NCI-H774 (cell line): ENCODE data around the gene CD68.
"Not testable (repeated sequence)": the region's sequence is repeated elsewhere in the genome, so short reads cannot be mapped to it uniquely, and the experiment has no call there.

Experiments used
- DNase-seq: peaks from one replicate; lab custom pipeline; 2025; lab: John Stamatoyannopoulos, UW

The CD68 gene

DNA sequence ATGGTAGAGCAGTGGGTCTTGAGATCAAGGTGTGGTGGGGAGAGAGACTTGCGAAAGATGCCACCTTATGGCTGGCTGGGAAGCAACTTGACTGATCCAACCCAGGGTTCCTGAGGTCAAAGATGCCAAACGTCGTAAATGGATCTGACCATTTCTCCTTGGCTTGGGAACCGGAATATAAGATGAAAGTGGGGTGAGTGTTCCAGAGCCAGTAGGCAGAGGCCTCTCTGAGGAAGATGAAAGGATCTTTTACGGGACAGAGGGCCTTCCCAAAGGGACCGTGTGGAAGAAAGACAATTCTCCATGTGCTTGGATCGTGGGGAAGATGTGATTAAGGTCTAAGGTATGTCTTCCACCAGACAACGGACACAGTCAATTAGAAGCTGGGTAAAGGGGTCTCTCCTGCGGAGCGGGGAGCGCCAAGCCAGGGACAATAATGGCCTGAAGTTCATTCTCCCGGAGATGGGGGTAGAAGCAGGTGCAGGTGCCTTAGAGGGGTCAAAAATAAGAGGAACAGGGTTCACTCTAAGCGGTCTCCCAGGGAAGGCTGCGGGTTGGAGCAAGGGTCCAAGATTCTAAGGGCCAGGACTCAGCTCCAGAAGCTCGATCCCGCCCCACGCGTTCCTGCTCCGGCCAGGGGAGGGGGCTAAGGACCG is 34.5 kb downstream of the CD68 start:
- DNase-seq = no peak

DNA sequence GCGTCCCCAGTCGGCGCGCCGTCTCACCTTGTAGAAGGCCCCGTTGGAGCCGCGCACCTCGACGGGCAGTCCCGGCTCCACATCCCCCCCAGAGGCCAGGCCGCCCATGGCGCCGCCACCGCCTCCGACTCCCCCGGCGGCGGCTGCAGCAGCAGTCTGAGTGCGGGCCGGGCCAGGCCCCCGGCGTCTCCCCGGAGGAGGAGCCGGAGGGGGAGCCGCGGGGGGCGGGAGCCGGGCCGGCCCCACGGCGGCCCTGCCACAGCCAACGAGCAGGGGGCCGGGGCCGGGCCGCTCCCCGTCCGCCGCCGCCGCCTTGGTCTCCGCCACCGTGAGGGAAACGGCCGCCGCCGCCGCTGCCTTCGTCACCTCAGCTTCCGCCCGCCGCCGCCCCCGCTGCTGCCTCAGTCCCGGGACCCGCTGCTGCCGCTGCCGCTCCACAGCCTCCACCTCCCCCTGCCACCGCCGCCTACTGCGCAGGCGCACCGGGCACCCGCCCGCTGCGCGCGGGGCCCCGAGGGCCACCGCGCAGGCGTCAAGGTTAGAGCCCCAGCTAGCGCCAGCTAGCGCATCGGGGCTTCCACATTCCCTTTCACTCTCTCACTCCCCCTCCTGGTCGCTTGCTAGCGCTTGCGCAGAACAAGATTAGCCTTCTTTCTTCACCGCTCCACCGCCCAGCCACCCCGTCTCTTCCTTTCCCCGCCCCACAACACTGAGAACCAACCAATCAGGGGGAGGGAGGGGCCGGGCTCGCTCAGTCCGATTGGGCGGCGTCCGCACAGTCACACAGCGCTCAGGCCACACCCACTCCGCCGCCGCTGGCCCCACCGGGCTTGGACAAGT is 35.2 kb downstream of the CD68 start, which contains the start of gene FXR2:
Gene FXR2, minus strand, starts transcription at position 473 of the 840 bp plus-strand sequence. Its CDS starts 365 bp downstream, at position 108.
- peak; percentile 93 for DNase-seq

DNA sequence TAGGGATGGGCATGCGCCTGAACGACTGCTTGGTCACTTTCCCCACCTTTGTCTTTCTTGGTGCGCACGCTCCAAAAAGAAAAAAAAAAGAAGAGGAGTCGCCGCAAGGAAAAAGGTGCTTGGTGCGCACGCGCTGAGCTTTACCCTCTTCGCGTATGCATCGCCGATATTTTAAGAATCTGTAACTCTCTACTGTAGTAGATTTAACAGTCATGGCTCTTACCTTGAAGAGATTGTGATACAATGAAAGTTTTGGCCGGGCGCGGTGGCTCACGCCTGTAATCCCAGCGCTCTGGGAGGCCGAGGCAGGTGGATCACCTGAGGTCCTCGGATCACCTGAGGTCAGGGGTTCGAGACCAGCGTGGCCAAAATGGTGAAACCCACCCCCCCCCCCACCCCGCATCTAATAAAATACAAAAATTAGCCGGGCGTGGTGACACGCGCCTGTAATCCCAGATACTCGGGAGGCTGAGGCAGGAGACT is 35.9 kb downstream of the CD68 start:
- no peak for DNase-seq

DNA sequence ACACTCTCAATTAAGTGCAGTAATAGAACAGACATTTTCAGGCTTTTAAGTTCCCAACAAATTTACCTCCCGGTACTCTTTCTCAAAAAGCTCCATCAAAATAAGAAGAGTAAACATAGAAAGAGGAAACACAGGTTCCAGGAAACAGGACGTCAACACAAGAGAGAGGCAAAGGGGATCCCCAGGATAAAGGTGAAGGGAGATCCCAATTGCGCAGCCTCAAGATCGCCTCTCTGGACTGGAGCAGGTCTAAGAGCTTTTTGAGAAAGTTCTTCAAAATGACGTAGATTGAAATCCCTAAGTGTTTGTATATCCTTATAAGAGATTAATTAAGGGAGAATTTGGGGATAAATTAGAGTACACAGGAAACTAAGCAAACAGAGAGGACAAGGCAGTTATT is 39.2 kb downstream of the CD68 start:
- no peak for DNase-seq

DNA sequence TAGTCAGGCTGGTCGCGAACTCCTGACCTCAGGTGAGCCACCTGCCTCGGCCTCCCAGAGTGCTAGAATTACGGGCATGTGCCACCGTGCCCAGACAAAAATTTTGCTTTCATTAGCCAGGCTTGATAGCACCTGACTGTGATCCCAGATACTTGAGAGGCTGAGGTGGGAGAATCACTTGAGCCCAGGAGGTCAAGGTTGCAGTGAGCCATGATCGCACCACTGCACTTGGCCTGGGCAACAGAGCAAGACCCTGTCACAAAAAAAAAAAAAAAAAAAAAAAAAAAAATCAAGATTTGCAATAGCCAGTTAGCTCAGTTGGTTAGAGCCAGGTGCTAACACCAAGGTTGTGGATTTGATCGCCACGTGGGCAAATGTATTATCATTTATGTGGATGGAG is 41.4 kb downstream of the CD68 start:
- DNase-seq = no peak

DNA sequence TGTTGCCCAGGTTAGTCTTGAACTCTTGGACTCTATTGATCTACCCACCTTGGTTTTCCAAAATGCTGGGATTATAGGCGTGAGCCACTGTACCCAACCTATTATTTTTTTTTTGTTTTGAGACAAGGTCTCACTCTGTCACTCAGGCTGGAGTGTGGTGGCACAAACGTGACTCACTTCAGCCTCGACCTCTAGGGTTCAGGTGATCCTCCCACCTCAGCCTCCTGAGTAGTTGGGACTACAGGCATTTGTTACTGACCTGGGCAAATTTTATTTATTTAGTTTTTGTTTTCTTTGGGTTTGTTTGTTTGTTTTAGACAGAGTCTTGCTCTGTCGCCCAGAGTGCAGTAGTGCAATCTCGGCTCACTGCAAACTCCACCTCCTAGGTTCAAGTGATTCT is 44.2 kb downstream of the CD68 start:
- DNase-seq = no peak

DNA sequence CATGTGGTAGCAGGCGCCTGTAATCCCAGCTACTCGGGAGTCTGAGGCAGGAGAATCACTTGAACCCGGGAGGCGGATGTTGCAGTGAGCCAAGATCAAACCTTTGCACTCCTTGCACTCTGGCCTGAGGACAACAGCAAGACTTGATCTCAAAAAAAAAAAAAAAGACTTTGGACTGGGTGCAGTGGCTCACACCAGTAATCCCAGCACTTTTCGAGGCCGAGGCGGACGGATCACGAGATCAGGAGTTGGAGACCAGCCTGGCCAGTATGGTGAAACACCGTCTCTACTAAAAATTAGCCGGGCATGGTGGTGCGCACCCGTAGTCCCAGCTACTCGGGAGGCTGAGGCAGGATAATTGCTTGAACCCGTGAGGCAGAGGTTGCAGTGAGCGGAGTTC is 46.3 kb downstream of the CD68 start:
- not testable (repeated sequence) for DNase-seq

DNA sequence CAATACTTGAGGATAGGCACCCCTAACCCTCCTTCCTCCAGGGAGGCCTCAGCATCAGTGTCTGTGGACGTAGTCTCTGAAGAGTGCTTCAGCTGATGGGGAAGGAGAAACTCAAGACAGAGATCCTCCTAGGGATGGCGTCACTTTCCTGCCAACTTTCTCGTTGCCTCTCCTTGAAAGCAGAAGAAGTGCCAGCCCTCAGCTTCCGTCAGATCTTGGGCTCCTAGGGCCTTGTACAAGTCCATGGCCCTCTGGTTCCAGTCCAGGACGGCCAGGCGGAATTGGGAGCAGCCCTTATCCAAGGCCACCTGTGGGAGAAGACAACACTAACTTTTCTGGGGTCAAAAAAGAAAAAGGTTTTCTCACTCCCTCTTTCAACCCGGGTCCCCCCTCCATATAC is 46.9 kb downstream of the CD68 start:
- DNase-seq = no peak

DNA sequence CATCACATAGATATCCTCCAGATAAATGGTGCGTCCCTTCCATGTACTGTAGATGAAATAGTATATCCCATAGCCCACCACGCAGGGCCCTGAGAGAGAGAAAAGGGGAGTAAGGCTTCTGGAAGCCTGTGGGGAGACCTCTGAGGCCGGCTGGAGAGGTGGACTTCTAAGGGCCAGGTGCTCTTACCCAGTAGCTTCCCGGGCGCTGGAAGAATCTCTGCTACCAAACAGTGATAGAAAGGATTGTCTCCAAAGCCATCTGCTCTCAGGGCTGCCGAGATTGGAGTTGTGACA is 47.5 kb downstream of the CD68 start:
- DNase-seq = no peak

DNA sequence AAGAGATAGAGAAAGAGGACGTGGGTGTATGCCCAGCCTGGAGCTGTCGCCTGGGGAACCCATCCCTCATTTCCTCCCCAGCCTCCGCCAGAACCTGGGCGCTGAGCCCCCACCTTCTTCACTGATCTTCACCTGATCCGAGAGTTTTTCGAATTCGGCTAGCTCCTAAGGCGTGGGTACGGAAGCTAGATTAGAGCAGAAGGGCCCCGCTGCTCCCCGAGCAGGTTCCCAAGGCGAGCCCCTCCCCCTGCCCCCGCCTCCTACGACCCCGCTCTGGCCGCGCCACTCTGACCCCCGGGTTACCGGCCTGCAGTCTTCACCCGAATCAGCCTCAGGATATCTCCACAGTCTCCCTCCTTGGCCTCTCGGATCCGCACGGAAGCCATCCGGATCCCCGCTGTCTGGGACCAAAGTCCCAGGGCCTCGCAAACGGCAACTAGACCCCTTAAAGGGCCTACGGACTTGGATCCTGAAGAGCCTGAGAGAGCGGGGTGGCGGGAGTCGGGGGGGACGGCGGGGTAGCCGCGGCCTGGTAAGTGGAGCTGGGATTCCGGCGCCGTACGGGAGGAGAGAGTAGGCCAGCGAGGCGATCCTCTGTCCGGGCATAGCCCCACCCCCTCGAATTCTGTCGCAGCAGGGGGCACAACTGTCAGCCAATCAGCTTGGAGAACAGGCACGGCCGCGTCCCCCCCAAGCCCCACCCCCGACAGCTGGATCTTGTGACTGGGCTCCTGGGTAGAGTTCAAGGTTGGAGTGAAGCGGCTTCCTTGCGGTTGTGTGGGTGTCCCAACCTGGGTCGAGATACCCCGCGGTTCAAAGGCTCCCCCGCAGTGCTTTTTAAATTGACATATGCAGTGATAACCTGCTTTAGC is 48.0 kb downstream of the CD68 start, which contains the start of gene SAT2:
Gene SAT2, minus strand, starts transcription at position 572 of the 872 bp plus-strand sequence. Its CDS starts 186 bp downstream, at position 386.
- peak; percentile 54 for DNase-seq

DNA sequence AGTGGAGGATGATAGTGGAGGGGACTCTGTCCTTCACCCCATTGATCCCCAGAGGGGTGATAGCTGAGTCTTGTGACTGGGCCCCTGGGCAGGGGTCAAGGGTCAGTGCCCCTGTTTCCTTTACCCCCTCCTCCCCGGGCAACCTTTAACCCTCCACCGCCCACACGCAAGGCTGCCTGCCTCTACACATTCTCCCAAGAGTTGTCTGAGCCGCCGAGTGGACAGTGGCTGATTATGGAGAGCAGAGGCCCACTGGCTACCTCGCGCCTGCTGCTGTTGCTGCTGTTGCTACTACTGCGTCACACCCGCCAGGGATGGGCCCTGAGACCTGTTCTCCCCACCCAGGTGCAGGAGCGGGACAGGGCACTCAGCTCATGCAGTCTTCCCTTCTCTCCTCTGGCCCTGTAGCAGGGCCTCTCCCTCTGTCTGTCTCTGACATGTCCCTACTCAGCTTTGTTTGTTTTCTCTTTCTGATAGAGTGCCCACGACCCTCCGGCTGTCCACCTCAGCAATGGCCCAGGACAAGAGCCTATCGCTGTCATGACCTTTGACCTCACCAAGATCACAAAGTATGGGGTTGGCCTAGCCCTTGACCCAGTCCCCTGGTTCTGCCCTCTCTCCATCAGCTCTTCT is 50.6 kb downstream of the CD68 start, which contains the start of gene SHBG:
Gene SHBG, plus strand, starts transcription at position 197 of the 633 bp plus-strand sequence. Its CDS starts 38 bp downstream, at position 235.
- no peak for DNase-seq
